Measurements from ENCODE around the gene NRXN3.

NRXN3 gene

DNA sequence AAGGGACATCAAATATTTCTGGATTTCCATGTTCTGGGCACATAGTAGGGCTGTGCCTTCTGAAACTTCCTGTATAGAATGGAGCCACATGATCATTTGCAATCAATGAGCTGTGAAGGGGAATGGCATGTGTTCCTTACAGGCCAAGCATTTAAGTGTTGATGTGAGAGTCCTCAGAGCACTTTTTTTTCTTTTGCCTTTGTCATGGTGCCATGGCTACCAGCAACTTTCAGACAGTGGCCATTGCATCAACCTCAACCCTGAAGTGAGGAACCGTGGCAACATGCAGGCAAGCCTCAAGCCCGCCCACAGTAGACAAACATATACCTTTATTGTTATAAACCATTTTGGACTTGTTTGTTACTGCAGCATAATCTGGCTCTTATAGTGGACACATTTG, 948.1 kb downstream of the NRXN3 start:
- no peak for TF ChIP-seq GATA3 (IDR thresholded peaks at IDR 0.05; ENCODE audit: low read depth, low read length)
- no peak for TF ChIP-seq GATA2 (IDR thresholded peaks at IDR 0.05; ENCODE audit: low read depth, low read length)

DNA sequence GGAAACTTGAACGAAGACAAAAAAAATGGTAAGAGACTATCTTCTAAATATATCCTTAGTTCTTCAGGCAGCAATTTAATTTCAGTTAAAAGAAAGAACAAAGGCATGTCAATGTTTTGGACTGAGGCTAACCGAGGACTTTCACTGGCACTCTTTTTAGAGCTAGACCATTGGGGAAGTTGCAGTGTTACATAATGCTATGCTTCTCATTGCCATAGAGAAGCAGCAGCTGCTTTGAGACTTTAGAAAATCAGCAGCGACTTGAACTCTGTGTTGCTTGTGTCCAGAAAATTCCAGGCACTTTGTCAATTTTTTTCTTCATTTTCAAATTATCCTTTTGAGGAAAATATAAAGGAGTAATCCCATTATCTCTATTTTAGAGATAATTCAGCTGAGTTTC, 964.2 kb downstream of the NRXN3 start:
- TF ChIP-seq GATA3 (IDR thresholded peaks at IDR 0.05; ENCODE audit: low read depth, low read length) (no peak), GATA2 (IDR thresholded peaks at IDR 0.05; ENCODE audit: low read depth, low read length) (no peak)

GRCh38 chr14:79136071-79137044, 966.2 kb downstream of the NRXN3 start:
- TF ChIP-seq GATA2 (IDR thresholded peaks at IDR 0.05; ENCODE audit: low read depth, low read length) (no peak), GATA3 (IDR thresholded peaks at IDR 0.05; ENCODE audit: low read depth, low read length) (no peak)

GRCh38 chr14:79137045-79137430, 966.9 kb downstream of the NRXN3 start:
- TF ChIP-seq GATA3 (IDR thresholded peaks at IDR 0.05; ENCODE audit: low read depth, low read length): no peak
- TF ChIP-seq GATA2 (IDR thresholded peaks at IDR 0.05; ENCODE audit: low read depth, low read length): no peak

DNA sequence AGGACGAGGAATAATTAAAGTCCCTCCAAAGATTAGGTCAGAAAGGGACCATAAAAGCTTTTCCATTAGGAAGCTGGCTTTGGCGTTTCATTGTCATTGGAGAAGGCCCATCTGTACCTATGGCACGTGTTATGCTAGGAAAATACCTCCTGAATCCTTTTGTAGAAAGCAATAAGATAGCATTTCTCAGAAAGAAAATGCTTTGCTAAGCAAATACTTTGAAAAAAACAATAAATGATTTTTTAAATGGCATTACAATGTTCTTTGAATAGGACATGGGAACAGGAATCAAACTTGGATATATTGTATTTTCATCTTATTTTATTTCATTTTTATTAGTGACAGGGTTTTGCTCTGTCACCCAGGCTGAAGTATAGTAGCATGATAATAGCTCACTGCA, 967.7 kb downstream of the NRXN3 start:
- TF ChIP-seq GATA3 (IDR thresholded peaks at IDR 0.05; ENCODE audit: low read depth, low read length) (no peak), GATA2 (IDR thresholded peaks at IDR 0.05; ENCODE audit: low read depth, low read length) (no peak)

- TF ChIP-seq GATA3 (IDR thresholded peaks at IDR 0.05; ENCODE audit: low read depth, low read length): no peak
- TF ChIP-seq GATA2 (IDR thresholded peaks at IDR 0.05; ENCODE audit: low read depth, low read length): no peak
Measured at GRCh38 chr14:79144896-79145295, 974.7 kb downstream of the NRXN3 start.

DNA sequence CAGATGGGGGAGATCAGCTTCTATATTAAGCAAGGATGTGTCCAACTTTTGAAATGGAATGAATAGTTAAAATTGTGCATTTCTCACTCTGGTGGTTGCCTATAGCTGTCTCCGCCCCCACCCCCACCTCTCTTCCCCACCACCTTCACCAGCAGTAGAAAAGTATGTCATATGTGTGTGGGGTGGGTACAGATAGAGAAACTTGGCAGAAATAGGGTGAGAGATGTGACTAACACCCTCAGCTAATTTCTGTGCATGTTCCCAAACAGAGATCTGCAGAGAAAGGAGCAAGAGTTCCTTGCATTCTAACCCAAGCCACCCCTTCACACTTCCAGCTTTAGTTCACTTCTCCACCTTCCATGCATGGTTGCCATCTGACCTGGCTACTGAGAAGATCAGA, 980.1 kb downstream of the NRXN3 start:
- TF ChIP-seq GATA2 (IDR thresholded peaks at IDR 0.05; ENCODE audit: low read depth, low read length): no peak
- no peak for TF ChIP-seq GATA3 (IDR thresholded peaks at IDR 0.05; ENCODE audit: low read depth, low read length)

DNA sequence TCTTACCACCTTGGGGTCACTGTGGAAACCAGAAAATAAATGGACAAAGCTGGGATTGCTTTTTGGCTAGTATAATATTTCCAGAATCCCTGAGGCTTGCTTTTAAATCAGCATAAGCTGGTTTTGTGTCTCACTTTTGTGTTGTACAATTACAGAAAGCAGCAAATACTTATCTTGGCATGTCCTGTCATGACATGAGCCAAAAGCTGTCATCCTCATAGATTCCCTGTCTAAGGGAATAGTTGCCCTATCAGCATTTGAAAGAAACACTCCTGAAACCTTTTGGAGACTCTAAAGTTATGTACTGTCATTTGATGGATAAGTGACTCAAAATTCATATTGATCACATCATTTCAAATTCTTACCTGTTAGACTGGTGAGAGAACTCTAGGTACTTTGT, 987.2 kb downstream of the NRXN3 start:
- TF ChIP-seq GATA2 (IDR thresholded peaks at IDR 0.05; ENCODE audit: low read depth, low read length) (no peak), GATA3 (IDR thresholded peaks at IDR 0.05; ENCODE audit: low read depth, low read length) (no peak)

DNA sequence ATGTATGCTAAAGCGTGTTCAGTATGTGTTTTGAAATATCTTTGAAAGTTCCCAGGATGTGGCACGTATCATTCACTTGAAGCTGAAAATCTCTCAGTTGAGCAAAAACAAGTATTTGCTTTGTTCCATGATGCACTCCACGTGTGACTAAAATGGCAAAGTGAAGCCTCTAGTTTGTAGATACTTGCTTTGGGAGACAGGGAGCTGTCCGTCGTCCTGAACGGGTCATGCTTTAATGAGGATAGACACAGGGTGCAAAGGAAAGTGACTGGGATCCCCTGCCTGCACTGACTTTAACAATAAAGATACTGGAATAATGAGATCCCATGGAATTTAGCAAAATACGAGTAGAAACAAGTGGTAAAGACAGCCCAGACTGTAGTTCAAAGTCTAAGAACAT, 991.4 kb downstream of the NRXN3 start:
- no peak for TF ChIP-seq GATA3 (IDR thresholded peaks at IDR 0.05; ENCODE audit: low read depth, low read length)

DNA sequence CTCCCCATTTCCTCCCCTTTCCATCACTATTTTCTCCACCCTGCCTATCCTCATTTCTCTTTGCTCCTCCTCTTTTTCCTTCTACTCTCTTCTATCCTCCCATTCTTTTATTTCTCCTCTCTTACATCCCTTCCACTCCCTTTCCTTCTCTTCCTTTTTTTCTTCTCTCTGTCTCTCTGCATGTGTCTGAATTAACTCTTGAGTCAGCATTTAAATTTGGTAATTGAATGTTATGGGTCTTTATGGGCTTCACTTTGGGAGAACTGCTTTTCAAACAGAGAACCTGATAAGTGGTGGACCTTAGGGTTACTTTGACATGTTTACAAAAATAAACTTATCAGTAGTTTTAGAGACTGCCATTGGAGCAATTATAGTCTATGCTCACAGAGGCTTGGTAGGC, 992.7 kb downstream of the NRXN3 start:
- TF ChIP-seq GATA3 (IDR thresholded peaks at IDR 0.05; ENCODE audit: low read depth, low read length) (no peak), GATA2 (IDR thresholded peaks at IDR 0.05; ENCODE audit: low read depth, low read length) (no peak)

GRCh38 chr14:79165471-79166090, 995.4 kb downstream of the NRXN3 start:
- no peak for TF ChIP-seq GATA3 (IDR thresholded peaks at IDR 0.05; ENCODE audit: low read depth, low read length)
- TF ChIP-seq GATA2 (IDR thresholded peaks at IDR 0.05; ENCODE audit: low read depth, low read length): no peak

- TF ChIP-seq GATA3 (IDR thresholded peaks at IDR 0.05; ENCODE audit: low read depth, low read length) (no peak), GATA2 (IDR thresholded peaks at IDR 0.05; ENCODE audit: low read depth, low read length) (no peak)
Measured at GRCh38 chr14:79166171-79166570, 996.0 kb downstream of the NRXN3 start.

- TF ChIP-seq GATA3 (IDR thresholded peaks at IDR 0.05; ENCODE audit: low read depth, low read length): no peak
- TF ChIP-seq GATA2 (IDR thresholded peaks at IDR 0.05; ENCODE audit: low read depth, low read length): no peak
Measured at GRCh38 chr14:79167957-79168356, 997.8 kb downstream of the NRXN3 start.

GRCh38 chr14:79175671-79176070, 1005.5 kb downstream of the NRXN3 start:
- TF ChIP-seq GATA3 (IDR thresholded peaks at IDR 0.05; ENCODE audit: low read depth, low read length): no peak
- TF ChIP-seq GATA2 (IDR thresholded peaks at IDR 0.05; ENCODE audit: low read depth, low read length): no peak

DNA sequence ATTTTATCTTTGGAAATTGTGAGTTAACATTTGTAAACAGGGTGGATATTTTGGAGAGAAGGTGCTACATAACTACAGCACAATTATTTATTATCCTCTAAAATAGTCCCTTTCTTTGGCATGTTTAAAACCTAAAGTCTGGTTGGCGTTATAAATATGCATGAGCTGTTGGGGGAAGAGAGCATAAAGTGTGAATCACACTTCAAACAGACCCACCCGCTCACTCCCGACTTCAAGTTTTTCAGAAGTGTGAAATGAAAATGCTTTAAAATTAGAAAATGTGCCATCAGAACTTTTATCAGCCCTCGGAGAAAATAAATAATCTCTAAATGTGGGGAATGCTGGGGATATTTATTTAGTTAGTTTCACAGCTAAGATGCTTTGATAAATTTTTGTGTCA, 1006.9 kb downstream of the NRXN3 start:
- TF ChIP-seq GATA2 (IDR thresholded peaks at IDR 0.05; ENCODE audit: low read depth, low read length) (no peak), GATA3 (IDR thresholded peaks at IDR 0.05; ENCODE audit: low read depth, low read length) (no peak)

Data from SH-SY5Y (cell line).